Right cardiac atrium (tissue), 5 donors: ENCODE measurements around the gene WNK4. TPM values are rescaled to one million over a fixed set of nuclear protein-coding genes. Genes with fewer than 3 reads are reported as not detected.
"Not testable (repeated sequence)": the region's sequence is repeated elsewhere in the genome, so short reads cannot be mapped to it uniquely, and the experiment has no call there.

Source experiments
- ATAC-seq, 2 donors: fragments of 200-7000 bp; cut with Tn5 transposase; one replicate each; pipeline versions ENCODE4 v1.8.0 to v1.9.1; 2020; ENCODE audit warnings: moderate library complexity in 2 of 2, mild to moderate bottlenecking in 1 of 2
- DNase-seq, 3 donors: peaks; one replicate each; pipeline ENCODE4 v3.0.0-alpha.2; 2020
- H3K27ac ChIP-seq: one replicate; pipeline ENCODE4 v1.5.1; 2013; ENCODE audit warnings: mild to moderate bottlenecking, low read length, control low read depth, moderate library complexity
- H3K27me3 ChIP-seq: one replicate; pipeline ENCODE4 v1.6.1; 2013; ENCODE audit not compliant: control insufficient read depth, insufficient read depth
- H3K4me1 ChIP-seq: one replicate; pipeline ENCODE4 v1.6.1; 2013; ENCODE audit warnings: low read length; ENCODE audit not compliant: control insufficient read depth, insufficient read depth
- H3K4me3 ChIP-seq: one replicate; pipeline ENCODE4 v1.5.1; 2013; ENCODE audit warnings: low read length, control low read depth
- H3K9me3 ChIP-seq: one replicate; pipeline ENCODE4 v1.6.1; 2013; ENCODE audit warnings: low read length; ENCODE audit not compliant: control insufficient read depth
- WGBS: extraction: QIAGEN DNeasy Blood & Tissue Kit; methylation state at CpG from one replicate; pipeline ENCODE4 v1.1.7; 2013; 5-methylcytosine and 5-hydroxymethylcytosine counted together
- intact Hi-C, 4 donors: fragments of 100-400 bp; cut with DNase I; formaldehyde crosslinking; loops; one replicate each; pipeline versions ENCODE4 v1.11.0 to v1.14.0; 2022 to 2023
- long read RNA-seq, 4 donors: library from polyadenylated mRNA; unstranded; transcript quantifications; one replicate each; pipeline ENCODE4 v2.0.0, GENCODE V29; 2020 to 2021
- polyA plus RNA-seq: library from polyadenylated mRNA; stranded (reverse); fragments of 200-250 nt; gene quantifications from one replicate; pipeline ENCODE4 v1.2.3, GENCODE V29; 2013
- total RNA-seq, 4 donors: library from RNA; stranded (reverse); fragmentation: NEBNext Ultra II Directional; extraction: Animal tissue kit (Norgen Biotek cat#: 25700); gene quantifications; one replicate each; pipeline ENCODE4 v1.2.1, GENCODE V29; 2021
- donor health status: healthy with polysubstance abuse.
- donor health status: DM: no; HTN: yes; CAD: no.
- donor health status: DM: no; HTN: no; CAD: no.
- donor health status: DM: no; HTN: yes; CAD: no; lungs with severe emphysema.
- donor health status: DM: yes; HTN: yes; CAD: no.

Gene WNK4
- total RNA-seq (not detected), polyA plus RNA-seq (0.05 TPM)
- long read RNA-seq, donor 1 = 0 reads
- long read RNA-seq, donor 2 = 0 reads
- long read RNA-seq, donor 3 = 0 reads
- long read RNA-seq, donor 4 = 0 reads

GRCh38 chr17:42779936-42780850, at the start of gene WNK4:
WNK4 (plus strand) TSS chr17:42780610; CDS start chr17:42780699, 89 bp downstream.
- DNase-seq (peak in 2 of 3 donors; percentile 59 to 63), ATAC-seq (peak; percentile 22 to 58)
- H3K4me1 ChIP-seq = no peaks in the 10 kb centered on the region
- no peaks in the 10 kb centered on the region for H3K27me3 ChIP-seq
- no peak within 1 kb of the TSS for H3K27ac ChIP-seq
- 4% methylated on average over 65 of the region's 65 CpGs for WGBS
- no peaks in the 10 kb centered on the region for H3K9me3 ChIP-seq
- peak within 1 kb of the TSS; percentile 34 for H3K4me3 ChIP-seq
- intact Hi-C loops = no loop called here

GRCh38 chr17:42740699-42741098, 39.7 kb upstream of the WNK4 start:
- no peak overlapping the region for H3K4me3 ChIP-seq
- WGBS = 82% methylated on average over 1 of the region's 1 CpG
- no peaks in the 10 kb centered on the region for H3K9me3 ChIP-seq
- DNase-seq = no peak
- intact Hi-C loops = no loop called here
- no peak overlapping the region for H3K27ac ChIP-seq
- H3K27me3 ChIP-seq = no peaks in the 10 kb centered on the region
- H3K4me1 ChIP-seq = peaks cover 8% of the 10 kb centered on the region
- no peak for ATAC-seq

GRCh38 chr17:42742916-42743315, 37.5 kb upstream of the WNK4 start:
- H3K4me1 ChIP-seq, H3K4me3 ChIP-seq, H3K27me3 ChIP-seq, H3K9me3 ChIP-seq, intact Hi-C loops, ATAC-seq: not testable (repeated sequence)
- WGBS = 95% methylated on average over 11 of the region's 11 CpGs
- DNase-seq = peak in 1 of 3 donors; percentile 16
- H3K27ac ChIP-seq = peak overlapping the region; percentile 4

- ATAC-seq (peak in 1 of 2 donors; percentile 4), DNase-seq (peak in 1 of 3 donors; percentile 18)
- intact Hi-C loops = no loop called here
- no peaks in the 10 kb centered on the region for H3K27me3 ChIP-seq
- H3K4me3 ChIP-seq = peak overlapping the region; percentile 85
- H3K9me3 ChIP-seq = no peaks in the 10 kb centered on the region
- peaks cover 8% of the 10 kb centered on the region for H3K4me1 ChIP-seq
- H3K27ac ChIP-seq = peak overlapping the region; percentile 91
- WGBS = 34% methylated on average over 10 of the region's 10 CpGs
Measured at GRCh38 chr17:42743595-42744282, 36.7 kb upstream of the WNK4 start.

GRCh38 chr17:42744283-42744805, 36.1 kb upstream of the WNK4 start:
- peaks cover 8% of the 10 kb centered on the region for H3K4me1 ChIP-seq
- H3K27ac ChIP-seq = peak overlapping the region; percentile 97
- ATAC-seq (peak; percentile 88 to 92), DNase-seq (peak; percentile 84 to 94 (median 94))
- intact Hi-C loops = no loop called here
- no peaks in the 10 kb centered on the region for H3K27me3 ChIP-seq
- H3K4me3 ChIP-seq = peak overlapping the region; percentile 85
- no peaks in the 10 kb centered on the region for H3K9me3 ChIP-seq
- under 1% methylated on average over 32 of the region's 32 CpGs for WGBS

GRCh38 chr17:42744806-42745617, 35.4 kb upstream of the WNK4 start, which contains the start of gene EZH1:
EZH1 (minus strand) TSS chr17:42745040; CDS start chr17:42728941, 16,099 bp downstream.
- Histone ChIP-seq H3K27me3 (no peaks in the 10 kb centered on the region), H3K4me1 (peaks cover 11% of the 10 kb centered on the region), H3K27ac (peak within 1 kb of the TSS; percentile 97), H3K4me3 (peak within 1 kb of the TSS; percentile 85), H3K9me3 (no peaks in the 10 kb centered on the region)
- peak; percentile 91 to 97 (median 96) for DNase-seq
- 4% methylated on average over 50 of the region's 50 CpGs for WGBS
- intact Hi-C loops = no loop called here
- peak; percentile 97 to 98 for ATAC-seq

GRCh38 chr17:42748202-42748907, 32.1 kb upstream of the WNK4 start:
- no peak overlapping the region for H3K4me3 ChIP-seq
- WGBS = 46% methylated on average over 7 of the region's 7 CpGs
- no peaks in the 10 kb centered on the region for H3K9me3 ChIP-seq
- ATAC-seq = peak in 1 of 2 donors; percentile 2
- DNase-seq = peak; percentile 47 to 80 (median 60)
- peak overlapping the region; percentile 65 for H3K27ac ChIP-seq
- H3K27me3 ChIP-seq = no peaks in the 10 kb centered on the region
- intact Hi-C loops = no loop called here
- H3K4me1 ChIP-seq = peaks cover 12% of the 10 kb centered on the region

GRCh38 chr17:42748908-42749798, 31.3 kb upstream of the WNK4 start:
- Histone ChIP-seq H3K4me1 (peaks cover 7% of the 10 kb centered on the region), H3K9me3 (no peaks in the 10 kb centered on the region), H3K4me3 (no peak overlapping the region), H3K27ac (peak overlapping the region; percentile 65), H3K27me3 (no peaks in the 10 kb centered on the region)
- ATAC-seq (peak in 1 of 2 donors; percentile 53), DNase-seq (peak; percentile 17 to 85 (median 62))
- intact Hi-C loops = no loop called here
- 48% methylated on average over 11 of the region's 11 CpGs for WGBS

GRCh38 chr17:42750739-42751344, 29.6 kb upstream of the WNK4 start:
- peak overlapping the region; percentile 98 for H3K27ac ChIP-seq
- peaks cover 7% of the 10 kb centered on the region for H3K4me1 ChIP-seq
- DNase-seq (no peak), ATAC-seq (peak; percentile 64 to 85)
- no peaks in the 10 kb centered on the region for H3K9me3 ChIP-seq
- H3K4me3 ChIP-seq = no peak overlapping the region
- H3K27me3 ChIP-seq = no peaks in the 10 kb centered on the region
- WGBS = 20% methylated on average over 3 of the region's 3 CpGs
- intact Hi-C loops = no loop called here
